ENCODE measurements around the gene BRIP1.
"Not testable (repeated sequence)": the region's sequence is repeated elsewhere in the genome, so short reads cannot be mapped to it uniquely, and the experiment has no call there.

BRIP1 gene

GRCh38 chr17:61826866-61827265 is 36.5 kb downstream of the BRIP1 start:
- not testable (repeated sequence) for DNase-seq

DNA sequence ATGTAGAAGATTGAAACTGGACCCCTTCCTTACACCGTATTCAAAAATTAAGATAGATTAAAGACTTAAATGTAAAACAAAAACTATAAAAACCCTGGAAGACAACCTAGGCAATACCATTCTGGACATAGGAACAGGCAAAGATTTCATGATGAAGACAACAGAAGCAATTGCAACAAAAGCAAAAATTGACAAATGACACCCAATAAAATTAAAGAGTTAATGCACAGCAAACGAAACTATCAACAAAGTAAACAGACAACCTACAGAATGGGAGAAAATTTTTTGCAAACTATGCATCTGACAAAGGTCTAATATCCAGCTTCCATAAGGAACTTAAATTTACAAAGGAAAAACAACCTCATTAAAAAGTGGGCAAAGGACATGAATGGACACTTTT is 37.1 kb downstream of the BRIP1 start:
- DNase-seq = not testable (repeated sequence)

- no peak for DNase-seq
Observed at GRCh38 chr17:61825448-61826137, 37.7 kb downstream of the BRIP1 start.

GRCh38 chr17:61822326-61823285 is 40.7 kb downstream of the BRIP1 start:
- no peak for DNase-seq

GRCh38 chr17:61821655-61822054 is 41.7 kb downstream of the BRIP1 start:
- no peak for DNase-seq

GRCh38 chr17:61819265-61819664 is 44.1 kb downstream of the BRIP1 start:
- DNase-seq = not testable (repeated sequence)

- DNase-seq = no peak
Observed at GRCh38 chr17:61818225-61818624, 45.1 kb downstream of the BRIP1 start.

GRCh38 chr17:61817452-61817851 is 45.9 kb downstream of the BRIP1 start:
- DNase-seq = no peak

DNA sequence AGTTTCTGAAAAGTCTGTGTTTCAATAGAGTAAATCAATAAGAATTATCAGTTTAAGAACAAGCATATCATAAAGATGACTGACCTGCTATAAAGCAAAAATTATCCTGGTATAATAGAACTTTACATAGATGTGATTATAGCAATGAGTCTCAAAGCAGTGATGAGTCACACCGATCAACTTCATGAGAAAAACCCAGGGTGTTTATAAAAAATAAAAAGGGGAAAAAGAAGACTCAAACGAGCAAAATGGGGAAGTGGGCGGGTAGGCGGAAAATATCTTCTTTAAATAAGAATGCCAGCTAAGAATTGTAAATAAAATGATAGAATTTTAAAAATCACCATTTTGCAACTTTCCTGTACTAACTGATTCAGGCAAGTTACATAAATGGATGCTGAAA is 46.8 kb downstream of the BRIP1 start:
- DNase-seq = no peak

GRCh38 chr17:61815863-61816503 is 47.3 kb downstream of the BRIP1 start:
- no peak for DNase-seq

GRCh38 chr17:61814485-61814884 is 48.8 kb downstream of the BRIP1 start:
- DNase-seq = no peak

DNA sequence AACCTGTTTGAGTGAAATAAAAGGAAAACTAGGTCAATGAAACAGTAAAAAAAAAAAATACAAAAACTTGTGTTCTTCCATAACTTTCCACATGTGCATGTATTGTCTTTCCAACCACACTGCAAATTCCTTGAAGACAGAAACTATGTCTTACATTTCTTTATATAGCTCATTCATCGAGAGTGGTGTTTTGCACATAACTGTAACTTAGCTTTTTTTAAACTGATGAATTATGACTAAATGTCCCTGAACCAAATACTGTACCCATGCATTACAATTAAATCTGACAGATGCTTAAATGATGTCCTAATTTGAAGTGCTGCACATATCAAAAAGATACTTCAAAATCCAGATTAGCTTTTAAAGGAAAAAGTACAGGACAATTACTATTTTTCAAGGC is 50.1 kb downstream of the BRIP1 start:
- DNase-seq = no peak

- DNase-seq = no peak
Observed at GRCh38 chr17:61812747-61813146, 50.6 kb downstream of the BRIP1 start.

- DNase-seq = no peak
Observed at GRCh38 chr17:61809816-61810392, 53.4 kb downstream of the BRIP1 start.

- no peak for DNase-seq
Observed at GRCh38 chr17:61808442-61808841, 54.9 kb downstream of the BRIP1 start.

- DNase-seq = no peak
Observed at GRCh38 chr17:61806936-61807335, 56.4 kb downstream of the BRIP1 start.

- DNase-seq = no peak
Observed at GRCh38 chr17:61806081-61806828, 57.1 kb downstream of the BRIP1 start.

- DNase-seq = no peak
Observed at GRCh38 chr17:61805399-61805798, 57.9 kb downstream of the BRIP1 start.

- DNase-seq = no peak
Observed at GRCh38 chr17:61803796-61804195, 59.5 kb downstream of the BRIP1 start.

DNA sequence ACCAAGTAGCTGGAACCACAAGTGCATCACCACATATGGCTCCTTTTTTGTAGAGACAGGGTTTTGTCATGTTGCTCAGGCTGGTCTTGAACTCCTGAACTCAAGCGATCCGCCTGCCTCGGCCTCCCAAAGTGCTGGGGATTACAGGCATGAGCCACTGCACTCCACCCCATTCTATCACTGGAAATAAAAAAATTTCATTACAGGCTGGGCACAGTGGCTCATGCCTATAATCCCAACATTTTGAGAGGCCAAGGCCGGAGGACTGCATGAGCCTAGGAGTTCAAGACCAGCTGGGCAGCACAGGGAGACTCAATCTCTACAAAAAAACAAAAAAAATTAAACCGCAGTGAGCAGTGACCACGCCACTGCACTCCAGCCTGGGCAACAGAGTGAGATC is 60.1 kb downstream of the BRIP1 start:
- DNase-seq = no peak

DNA sequence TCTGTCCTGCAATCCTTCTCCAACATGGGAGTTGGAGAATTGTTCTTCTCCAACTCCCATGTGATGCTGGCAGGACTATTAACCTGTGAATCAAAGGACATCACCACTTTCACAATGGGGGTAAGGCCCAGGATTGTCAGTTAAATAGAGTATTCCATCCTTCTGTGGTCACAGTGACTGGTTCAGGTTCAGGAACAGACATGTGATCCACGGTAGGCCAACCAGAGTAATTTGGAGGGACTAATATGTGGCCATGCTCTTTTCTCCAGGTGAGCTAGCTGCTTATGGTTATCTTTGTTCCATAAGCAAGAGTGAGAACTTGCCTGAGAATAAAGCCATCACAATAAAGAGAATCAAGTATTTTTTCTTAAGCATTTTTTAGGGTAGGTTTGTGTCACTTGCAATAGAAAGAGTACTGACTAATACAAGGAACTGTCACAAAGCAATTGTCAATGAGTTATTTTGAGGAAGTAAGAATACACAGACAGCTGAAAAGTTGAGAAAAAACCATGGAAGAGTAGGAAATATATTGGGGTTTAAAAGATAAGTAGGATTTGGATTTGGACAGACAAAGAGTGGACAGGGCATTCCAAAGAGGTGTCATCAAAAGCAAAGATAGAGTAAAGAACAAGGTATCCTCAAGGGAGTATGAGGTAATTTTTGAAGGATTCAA is 63.4 kb downstream of the BRIP1 start:
- no peak for DNase-seq

GRCh38 chr17:61797283-61797682 is 66.0 kb downstream of the BRIP1 start:
- no peak for DNase-seq
